HFF-Myc (cell line): ENCODE data around the gene RNF111.
A peak's percentile ranks its signal among the peaks of the same experiment; 100 is the strongest.

Experiments
- DNase-seq: peaks from one replicate; pipeline ENCODE4 v3.0.0-alpha.2; 2011; ENCODE audit warnings: low read depth; ENCODE audit errors: extremely low read depth
- H3K4me3 ChIP-seq: replicated peaks from 2 replicates; pipeline ENCODE4 v1.5.1; 2011; ENCODE audit warnings: low read depth, mild to moderate bottlenecking, control low read depth, low read length
- CTCF ChIP-seq: IDR thresholded peaks from 2 replicates; pipeline ENCODE4 v1.5.1; 2012; ENCODE audit warnings: mild to moderate bottlenecking, low read depth, low read length, control low read depth; ENCODE audit errors: missing control alignments

Gene RNF111

GRCh38 chr15:58987491-58988005, at the start of gene RNF111:
Gene RNF111 (plus strand): TSS chr15:58987663. CDS start chr15:59030823, 43,160 bp downstream.
- no peak for TF ChIP-seq CTCF
- peak within 1 kb of the TSS; percentile 79 for H3K4me3 ChIP-seq
- peak; percentile 91 for DNase-seq

- no peak for TF ChIP-seq CTCF
- H3K4me3 ChIP-seq, result no peak overlapping the region
- no peak for DNase-seq
Measured at GRCh38 chr15:58947179-58947578, 40.3 kb upstream of the RNF111 start.

- no peak overlapping the region for H3K4me3 ChIP-seq
- no peak for TF ChIP-seq CTCF
- DNase-seq, result peak; percentile 16
Measured at GRCh38 chr15:58951388-58952007, 36.0 kb upstream of the RNF111 start.

- DNase-seq, result no peak
- TF ChIP-seq CTCF, result no peak
- H3K4me3 ChIP-seq, result no peak overlapping the region
Measured at GRCh38 chr15:58952751-58953150, 34.7 kb upstream of the RNF111 start.

GRCh38 chr15:58957101-58957973, 30.1 kb upstream of the RNF111 start:
- DNase-seq, result no peak
- no peak overlapping the region for H3K4me3 ChIP-seq
- TF ChIP-seq CTCF, result peak; percentile 87

GRCh38 chr15:58958811-58959210, 28.7 kb upstream of the RNF111 start:
- TF ChIP-seq CTCF, result no peak
- H3K4me3 ChIP-seq, result no peak overlapping the region

More at GRCh38 chr15:58958811-58959210, 28.7 kb upstream of the RNF111 start:
- DNase-seq, result no peak
